HG02588 (cell line): ENCODE data around the gene SRGAP3.

ENCODE experiments used
- ATAC-seq: cut with Tn5 transposase; IDR thresholded peaks from one replicate; pipeline ENCODE4 v1.9.1; 2021; ENCODE audit warnings: mild to moderate bottlenecking, moderate library complexity; ENCODE audit not compliant: unreplicated experiment

Gene SRGAP3

DNA sequence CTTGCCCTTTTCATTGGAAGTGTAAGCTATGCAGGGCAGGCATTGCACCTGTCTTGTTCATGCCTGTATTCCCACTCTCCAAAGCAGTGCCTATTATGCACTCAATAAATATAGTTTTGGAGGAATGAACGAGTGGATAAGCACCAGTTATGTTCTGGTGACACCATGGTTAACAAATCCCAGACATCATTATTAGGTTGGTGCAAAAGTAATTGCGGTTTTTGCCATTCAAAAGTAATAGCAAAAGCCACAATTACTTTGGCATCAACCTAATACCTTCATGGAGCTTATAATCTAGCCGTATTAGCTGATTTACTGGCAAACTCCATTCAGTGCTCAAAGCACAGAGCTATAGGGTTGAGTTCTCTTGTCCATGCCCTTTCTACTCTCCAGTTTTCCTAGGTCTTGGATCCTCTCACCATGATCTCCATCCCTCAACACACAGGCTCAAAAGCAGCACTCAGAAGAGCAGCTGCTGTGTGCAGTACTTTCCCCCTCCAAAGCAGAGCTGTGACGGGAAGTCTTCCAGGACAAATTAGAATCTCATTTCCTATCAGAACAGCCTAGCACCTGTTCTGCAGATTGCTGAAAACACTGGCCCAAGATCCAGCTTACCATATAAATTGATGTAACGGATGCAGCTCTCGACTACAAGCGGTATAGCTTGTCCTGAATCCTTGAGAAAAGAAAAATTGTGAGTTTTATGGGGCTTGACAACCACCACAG lies 223.0 kb downstream of the SRGAP3 start:
- ATAC-seq, result no peak

DNA sequence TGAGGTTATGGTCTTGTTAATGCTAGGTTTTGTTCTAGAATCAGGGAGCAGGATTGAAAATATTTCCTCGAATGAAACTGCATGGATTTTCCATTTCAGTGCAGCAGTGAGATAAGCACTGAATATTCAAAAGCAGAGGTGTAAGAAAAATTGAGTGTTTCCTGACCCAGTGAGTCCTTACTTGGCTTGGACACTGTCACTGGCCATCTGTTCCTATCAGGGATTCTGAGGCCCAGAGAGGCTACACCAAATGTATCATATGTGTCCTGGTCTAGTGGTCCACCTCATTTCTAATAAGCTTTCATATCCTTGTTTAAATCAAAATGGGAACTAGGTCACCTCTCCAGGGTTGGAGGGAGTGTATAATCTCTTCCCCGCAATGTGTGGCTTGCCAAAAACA lies 225.1 kb downstream of the SRGAP3 start:
- no peak for ATAC-seq

DNA sequence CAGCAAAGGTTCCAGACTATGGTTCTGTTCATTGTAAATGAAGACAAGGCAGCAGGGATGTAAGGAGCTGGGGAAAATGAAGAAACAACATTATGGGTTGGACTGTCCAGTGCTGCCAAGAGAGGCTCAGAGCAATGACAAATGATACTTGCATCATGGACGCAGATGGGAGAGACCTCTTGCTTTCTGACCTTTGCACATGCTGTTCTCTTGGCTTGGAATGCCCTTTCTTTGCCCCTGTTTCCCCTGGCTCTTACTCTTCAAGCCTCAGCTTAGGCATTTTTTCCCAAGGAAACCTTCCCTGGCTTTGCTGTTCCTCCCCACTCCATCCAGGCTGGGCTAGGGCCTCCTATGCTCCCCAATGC lies 226.2 kb downstream of the SRGAP3 start:
- ATAC-seq, result no peak

DNA sequence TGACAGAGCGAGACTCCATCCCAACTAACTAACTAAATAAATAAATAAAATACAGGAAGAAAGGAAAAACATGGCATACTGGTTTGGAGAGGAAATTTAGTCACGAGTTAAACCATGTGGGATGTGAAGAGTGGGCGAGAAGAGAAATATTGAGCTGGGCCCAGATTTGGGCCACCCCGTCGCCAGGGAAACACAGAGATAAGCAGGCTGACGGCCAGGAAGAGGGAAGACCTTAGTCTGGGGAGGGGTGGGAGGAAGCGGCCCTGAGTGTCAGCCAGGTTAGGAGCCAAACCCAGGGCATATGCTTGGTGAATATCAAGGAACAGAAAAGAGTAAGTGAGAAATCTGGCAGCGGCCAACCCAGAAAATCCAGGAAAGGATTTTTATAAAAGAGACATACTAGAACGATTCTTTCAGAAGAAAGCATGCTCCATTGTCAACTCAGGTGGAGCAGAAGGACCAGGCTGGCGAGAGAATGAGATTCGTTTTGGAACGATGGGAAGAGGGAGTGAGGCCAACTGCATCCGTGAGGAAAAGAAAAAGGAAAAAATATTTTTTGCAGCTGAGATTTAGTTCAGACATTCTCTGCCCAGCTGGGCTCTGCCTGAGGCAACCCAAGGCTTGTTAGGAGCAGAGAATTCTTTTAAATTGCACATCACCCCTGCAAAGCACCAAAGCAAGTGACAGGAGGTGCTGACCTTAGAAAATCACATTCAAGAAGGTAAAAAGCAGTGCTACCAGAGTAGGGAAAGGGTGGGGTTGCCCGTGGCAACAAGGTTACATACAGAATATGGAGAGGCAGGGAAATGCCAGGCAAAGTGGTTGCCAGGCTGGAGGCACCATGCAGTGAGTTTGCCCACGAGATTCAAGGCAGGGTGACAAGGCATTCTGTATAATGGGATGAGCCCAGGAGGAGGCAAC lies 226.9 kb downstream of the SRGAP3 start:
- ATAC-seq, result no peak

DNA sequence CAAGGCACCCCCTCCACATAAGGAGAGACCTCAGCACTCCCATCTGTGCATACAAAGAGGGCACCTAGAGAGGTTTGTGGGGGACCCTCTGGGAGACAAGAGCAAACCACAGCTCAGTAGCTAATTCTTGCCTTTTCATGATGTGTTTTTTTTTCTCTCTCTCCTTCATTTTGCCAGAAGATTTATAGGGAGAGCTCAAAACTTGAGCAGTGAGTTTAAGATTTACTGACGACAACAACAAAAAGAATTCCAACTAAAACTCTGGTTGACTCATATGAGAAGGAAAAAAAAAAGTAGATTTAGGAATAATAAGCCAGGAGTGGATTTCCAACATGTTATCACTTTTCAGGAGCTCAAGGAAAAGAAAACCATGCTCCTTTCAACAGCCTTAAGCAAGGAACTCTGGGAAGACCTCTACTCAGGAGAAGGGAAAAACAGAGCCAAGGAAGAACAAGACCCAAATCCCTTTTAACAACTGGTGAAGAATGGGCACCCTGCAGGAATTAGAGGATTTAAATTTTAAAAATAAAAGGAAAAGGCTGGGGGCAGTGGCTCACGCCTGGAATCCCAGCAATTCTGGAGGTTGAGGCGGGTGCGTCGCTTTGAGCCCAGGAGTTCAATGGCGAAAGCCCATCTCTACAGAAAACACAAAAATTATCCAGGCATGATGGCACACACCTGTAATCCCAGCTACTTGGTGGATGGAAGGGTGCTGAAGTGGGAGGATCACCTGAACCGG lies 228.0 kb downstream of the SRGAP3 start:
- no peak for ATAC-seq

DNA sequence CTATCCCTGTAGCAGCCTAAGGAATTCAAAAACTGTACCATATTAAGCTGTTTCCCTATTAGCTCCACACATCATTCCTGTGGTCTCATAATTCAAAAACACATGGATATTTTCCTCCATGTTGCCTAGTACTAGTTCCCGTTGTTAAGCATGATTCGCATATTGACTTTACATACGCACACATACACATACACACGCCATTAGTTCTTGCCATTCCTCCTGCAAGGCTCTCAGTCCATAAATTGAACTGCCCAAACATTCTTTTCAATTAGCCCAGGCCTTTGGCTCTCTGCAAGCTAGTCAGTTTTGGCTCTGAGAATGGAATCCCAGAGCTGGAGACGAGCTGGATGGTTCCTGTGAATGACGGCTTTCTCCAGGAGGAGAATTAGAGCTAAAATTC lies 229.0 kb downstream of the SRGAP3 start:
- no peak for ATAC-seq

DNA sequence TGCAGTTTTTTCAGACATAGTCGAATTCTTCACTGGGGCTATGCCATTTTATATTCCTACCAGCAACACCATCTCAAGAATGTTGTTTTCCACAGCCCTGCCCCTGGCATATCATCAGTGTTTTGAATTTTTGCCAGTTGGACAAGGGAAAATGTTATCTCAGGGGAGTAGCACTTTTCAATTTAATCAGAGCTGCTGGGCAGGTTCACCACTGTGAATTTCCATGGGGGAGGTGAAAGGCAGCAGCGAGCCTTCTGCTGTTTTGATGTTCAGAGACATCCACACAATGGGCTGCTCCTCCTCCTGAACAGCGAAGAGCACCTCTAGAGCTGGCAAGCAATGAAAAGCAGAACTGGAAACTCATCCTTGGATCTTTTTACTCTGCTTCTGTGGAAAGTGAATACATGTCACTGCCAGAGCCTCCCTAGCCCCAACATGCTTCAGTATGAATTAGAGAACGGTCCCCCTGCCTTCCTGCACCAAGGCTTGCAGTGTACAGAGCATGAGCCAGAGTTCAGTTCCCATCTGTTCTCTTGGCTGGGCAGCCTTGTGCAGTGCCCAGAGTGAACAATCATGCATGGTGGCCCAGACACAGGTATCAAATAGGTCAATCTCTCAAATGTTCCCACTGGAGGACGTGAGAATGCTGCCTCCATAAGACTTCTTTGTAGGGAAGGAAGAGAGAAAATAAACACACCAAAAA lies 230.0 kb downstream of the SRGAP3 start:
- ATAC-seq, result no peak

DNA sequence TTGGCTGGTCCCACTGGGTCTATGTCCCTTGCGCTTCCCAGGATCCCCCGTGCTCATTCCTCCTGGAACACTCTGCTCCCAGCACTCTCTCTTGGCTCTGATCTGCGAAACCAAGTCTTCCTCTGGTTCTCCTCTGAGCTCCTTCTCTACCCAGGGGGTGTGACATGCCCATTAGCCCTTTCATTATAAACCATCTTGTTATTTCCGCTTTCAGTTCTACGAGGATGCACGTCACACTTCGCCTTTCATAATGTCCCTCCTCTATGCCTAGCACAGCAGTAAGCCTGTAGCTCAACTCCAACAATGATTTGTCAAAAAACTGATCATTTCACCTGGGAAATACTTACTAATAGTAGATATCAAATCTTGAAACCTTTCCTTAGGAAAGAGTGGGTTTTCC lies 234.2 kb downstream of the SRGAP3 start:
- ATAC-seq, result no peak

DNA sequence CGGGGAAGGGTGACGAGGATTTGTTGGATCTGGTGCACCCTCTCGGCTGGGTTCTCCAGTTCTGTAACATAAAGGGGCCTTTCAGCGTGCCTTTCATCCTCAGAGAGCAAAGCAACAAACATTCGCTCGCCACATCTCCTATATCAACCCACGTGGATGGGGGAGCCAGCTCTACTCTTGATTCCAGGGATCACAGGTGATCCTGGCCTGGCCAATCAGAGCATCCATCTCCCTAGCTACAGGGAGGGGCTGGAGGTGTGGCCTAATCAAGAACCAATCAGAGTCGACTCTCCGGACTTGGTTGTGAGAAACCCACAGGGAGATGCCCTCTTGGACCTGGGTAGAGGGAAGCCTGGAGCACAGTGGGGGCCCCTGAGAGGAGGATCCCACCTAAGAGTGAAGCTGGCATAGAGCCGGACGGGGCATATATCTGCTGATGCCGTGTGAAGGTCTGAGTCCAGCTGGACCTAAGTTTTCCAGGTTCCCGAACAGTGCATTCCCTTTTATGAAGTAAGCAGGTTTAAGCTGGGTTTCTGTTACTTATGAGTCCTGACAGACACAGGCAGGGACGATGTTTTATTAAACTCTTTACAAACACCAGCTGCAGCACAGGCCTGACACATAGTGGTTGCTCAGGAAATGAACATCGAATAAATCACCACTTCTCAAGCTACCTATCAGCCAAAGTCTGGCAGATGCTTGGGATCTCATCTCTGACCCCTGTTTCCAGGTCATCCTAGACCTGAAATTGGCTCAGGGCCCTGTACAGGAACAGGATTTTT lies 235.5 kb downstream of the SRGAP3 start:
- no peak for ATAC-seq

DNA sequence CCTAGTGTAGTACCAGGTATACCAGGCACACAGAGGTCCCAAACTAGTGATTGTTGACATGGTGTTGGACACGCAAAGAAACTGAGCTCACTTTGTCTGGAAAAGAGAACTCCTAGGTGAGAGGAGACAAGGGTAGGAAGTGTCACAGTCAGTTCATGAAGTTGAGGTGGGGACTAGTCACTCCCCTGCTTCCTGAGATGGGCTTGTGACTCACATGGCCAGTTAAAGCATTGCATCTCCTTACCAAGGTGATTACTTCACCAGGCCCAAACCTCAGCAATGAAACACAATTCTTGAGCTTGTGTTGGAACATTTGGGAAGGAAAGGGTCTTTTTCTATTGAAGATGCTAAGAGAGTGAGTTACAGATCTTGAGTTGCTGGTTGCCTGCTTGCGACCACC lies 236.9 kb downstream of the SRGAP3 start:
- ATAC-seq, result no peak

DNA sequence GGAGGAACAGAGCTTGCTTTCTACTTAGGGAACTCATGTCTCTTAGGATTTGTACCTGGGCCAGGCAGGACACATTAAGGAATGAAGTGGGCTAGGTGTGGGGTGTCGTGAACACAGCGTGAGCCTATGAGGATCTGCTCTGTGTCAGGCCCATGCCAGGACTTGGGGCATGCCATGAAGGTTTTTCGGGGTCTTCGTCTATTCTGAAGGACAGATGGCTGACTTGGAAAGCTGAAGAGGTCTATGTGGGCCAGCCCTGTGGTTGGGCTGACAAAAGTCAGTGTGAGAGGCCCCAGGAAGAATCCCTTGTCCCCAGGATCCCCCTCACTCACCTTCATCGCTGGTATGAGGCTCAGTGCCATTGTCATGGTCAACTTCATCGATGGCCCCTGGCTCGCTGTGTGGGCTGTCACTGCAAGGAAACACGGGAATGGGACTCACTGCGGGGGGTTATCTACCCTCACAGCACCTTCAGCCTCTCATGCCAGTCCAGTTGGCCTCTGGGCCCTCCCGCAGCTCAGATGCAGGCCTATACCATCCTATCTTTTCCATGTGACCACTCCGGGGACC lies 239.4 kb downstream of the SRGAP3 start:
- ATAC-seq, result no peak

DNA sequence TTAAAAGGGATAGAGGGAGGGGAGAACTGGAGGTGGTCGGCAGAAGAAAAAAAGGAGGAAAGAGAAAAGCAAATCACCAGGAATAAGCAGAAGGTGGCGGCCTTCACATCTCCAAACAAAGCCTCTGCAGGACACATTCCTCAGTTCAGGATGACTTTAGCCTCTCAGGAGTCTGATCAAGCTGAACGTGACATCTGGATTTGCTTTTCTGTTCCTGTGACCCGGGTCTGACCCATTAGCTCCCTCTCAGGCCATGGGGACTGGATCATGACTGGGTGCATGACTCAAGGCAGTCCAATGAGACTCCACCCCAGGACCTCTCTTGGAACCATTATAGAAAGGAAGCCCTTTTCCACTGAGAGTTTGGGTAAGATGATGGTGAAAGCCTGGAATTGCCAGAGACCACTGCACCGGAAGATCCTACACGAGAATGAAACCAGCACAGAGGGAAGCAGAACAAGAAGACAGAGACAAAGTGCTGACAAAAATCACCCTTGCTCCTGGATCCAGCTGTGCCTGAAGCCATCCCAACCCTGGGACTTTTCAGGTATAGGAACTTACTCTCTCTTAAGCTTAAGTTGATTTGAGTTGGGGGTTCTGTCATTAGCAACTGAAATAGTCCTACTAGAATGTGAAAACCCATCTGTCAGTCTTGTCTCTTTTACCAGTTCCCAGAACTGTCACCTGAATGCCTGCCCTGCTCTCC lies 240.7 kb downstream of the SRGAP3 start:
- no peak for ATAC-seq

DNA sequence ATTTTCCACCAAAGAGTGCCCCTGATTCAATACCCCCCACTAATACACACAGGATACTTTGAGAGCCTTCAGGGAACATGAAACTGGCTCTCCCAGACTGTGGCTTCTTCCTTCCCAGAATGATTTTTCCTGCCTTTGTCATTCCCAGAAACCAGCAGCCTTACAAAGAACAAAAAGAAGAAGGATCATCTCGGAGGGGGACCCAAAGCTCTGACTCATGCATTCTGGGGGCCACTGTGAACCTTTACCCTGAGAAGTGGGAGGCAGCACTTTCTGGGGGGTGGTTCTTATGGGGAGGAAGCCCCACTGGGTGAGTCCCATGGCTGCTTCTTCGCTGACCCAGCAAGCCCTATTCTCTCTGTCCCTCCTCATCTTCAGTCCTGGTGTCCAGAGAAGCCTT lies 241.5 kb downstream of the SRGAP3 start:
- ATAC-seq, result no peak

DNA sequence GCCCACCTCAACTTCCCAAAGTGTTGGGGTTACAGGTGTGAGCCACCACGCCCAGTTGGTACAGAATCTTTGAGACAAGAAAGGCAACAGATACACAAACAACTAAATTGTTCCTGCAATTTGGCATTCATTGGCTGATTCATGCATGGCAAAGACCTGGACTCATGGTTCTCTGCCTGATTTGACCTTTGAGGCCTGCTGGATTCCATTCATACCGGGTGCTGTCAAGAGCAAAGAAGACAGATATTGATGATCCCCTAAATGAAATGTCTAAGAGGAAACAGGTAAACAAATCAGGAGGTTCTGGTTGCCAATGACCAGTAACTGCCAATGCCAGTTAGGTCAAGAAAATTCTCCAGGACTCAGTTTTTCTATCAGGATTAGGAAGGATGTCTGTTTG lies 242.2 kb downstream of the SRGAP3 start:
- ATAC-seq, result no peak

DNA sequence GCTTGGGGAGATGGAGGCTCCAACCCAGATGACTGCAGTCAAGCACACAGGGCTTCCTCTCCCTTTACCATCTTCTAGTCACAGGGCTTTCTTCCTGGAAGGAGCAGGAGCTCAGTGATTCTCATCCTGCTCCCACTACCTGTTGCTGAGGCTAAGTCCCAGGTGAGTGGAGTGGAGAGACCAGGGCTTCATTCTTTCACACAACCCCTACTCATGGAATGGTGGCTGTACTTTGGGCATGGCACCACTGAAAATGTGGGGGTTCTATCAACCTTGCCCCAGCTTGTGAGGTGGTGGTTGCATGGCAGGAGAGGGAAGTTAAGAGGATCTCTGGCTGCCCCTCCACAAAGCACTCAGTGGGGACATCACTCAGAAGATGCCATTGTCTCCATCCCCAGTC lies 249.4 kb downstream of the SRGAP3 start:
- ATAC-seq, result no peak

DNA sequence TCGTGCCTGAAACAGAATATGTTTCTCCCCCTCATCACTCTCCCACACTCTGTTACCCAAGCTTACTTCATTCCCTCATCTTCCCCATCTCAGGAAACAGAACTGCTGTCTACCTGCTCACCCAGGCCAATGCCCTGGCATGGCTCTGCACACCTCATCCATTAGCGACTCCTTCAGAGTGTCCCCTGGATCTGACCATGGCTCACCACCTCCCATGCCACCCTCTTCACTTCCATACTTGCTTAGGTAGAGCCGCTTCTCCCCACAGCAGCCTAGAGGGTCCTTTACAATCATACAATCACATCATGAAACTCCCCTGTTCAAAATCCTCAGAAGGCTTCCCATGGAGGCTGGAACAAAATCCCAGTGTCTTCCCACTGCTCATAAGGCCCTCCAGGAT lies 252.3 kb downstream of the SRGAP3 start:
- ATAC-seq, result no peak

DNA sequence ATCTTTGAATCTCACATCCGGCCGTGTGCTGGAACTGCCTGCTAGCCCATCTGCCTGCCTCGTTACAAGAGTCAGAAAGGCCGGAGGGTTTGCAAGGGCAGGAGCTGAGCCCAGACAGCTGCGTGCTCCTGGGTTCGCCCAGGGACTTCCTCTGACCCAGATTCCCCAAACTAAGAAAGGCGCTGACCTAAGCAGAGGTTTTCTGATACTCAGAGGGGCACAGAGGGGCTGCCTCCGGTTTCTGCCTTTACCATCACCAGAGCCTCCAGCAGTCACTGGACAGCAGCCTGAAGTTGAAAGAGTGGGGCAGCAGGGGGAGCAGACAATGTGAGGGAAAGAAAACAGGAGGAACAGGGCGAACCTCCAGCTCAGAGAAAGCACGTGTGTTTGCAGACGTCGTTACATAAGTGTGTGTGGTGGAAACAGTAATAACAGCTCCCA lies 252.7 kb downstream of the SRGAP3 start:
- ATAC-seq, result no peak

DNA sequence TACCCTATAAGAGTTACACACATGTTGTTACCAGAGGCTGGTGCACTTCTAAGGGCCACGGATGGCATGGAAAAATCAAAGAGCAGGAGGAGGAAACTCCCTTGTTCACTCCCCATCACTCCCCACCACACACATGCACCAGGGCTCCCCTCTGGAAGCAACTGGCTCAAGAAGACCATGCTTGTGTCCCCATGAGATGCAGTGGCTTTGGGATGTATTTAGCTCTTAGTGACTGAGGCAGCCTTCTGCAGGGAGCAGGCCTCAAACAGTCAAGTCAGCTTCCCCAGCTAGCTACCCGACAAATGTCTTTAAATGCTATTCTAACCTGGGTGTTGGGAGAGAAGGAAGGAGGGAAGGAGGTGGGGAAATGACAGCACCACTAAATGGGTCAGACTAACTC lies 253.2 kb downstream of the SRGAP3 start:
- no peak for ATAC-seq

DNA sequence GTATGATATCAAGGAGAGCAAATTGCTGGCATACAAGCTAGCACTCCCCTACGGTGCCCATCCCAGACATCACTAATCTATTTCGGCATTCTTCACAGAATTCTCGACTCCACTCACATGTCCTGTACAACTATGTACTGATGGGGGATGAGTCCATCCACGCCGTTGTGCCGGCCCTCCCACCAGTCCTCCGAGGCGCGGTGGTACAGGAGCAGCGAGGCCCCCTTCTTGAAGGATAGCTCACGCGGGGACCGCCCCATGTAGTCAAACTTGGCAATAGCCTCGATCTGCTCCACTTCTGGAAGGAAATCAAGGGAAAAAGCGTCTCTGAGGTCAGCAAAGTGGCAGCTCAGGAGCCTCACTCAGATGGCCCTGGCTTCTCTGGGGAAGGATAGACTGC lies 255.2 kb downstream of the SRGAP3 start:
- no peak for ATAC-seq
